Inferior parietal cortex (tissue), 1 donor: ENCODE data around the gene SLC37A1.

Experiments
- DNase-seq: peaks from one replicate; pipeline ENCODE4 v3.0.0-alpha.2; 2016; ENCODE audit errors: extremely low spot score

The SLC37A1 gene

GRCh38 chr21:42527489-42528158 is 14.0 kb downstream of the SLC37A1 start:
- no peak for DNase-seq

GRCh38 chr21:42530167-42530518 is 16.5 kb downstream of the SLC37A1 start:
- peak; percentile 59 for DNase-seq

GRCh38 chr21:42531771-42532170 is 18.1 kb downstream of the SLC37A1 start:
- no peak for DNase-seq

DNA sequence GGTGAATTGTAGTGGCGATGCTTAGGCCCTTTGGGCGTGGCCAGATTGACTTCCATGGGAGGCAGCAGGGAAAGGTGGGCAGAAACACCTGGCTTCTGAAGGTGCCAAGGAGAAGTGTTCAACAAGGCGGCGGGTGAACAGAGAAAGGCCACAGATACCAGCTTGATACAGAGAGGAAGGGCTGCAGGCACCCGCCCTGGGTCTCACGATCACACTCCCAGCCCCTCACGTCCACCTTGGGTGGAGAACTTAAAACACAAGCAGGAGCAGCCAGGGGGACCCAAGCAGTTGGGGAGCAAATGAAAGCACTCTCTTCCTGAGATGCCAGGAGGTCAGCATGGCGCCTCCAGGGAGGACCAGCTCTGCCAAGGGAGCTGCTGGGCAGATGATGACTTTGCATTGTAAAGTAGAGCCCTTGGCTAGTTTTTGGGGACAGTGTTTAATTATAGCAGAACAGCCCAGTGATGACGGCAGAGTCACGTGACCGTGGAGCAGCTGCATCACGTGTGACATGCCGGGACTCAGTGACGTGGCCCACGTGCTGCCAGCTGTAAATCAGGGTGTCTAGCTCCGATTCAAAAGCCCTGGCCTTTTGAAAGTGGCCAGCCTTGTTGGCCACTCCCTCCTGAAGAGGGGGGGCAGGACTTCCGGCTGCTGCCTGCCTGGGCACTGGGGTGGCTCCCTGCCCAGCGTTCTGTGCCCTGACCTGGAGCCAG is 19.0 kb downstream of the SLC37A1 start:
- DNase-seq: peak; percentile 65

DNA sequence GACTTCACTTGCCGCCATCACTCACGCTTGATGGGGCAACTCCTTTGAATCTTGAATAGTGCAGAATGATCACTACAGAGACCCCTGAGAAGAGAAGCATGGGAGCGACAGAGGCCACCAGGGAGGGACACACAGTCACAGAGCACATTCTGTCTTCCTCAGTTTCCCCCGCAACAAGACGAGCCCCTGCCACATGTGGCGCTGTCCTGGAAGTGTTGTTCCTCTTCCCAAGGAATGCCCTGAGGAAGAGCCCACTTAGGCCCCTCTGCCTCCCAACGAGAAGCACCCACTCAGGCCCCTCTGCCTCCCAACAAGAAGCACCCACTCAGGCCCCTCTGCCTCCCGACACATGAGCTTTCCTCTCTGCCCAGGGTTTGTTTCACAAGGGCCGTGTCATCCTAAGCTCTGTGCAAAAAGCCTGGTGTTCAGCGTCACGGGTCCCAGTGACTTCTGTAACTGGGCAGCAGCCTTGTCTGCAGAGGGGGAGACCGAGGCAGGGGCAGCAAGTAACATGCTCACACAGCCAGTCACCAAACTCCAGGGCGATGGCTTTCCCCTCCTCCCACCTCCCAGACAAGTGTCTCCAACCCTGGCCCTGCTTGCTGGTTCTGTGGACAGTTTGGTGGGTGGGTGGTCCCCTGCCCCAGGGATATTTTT is 19.8 kb downstream of the SLC37A1 start:
- no peak for DNase-seq

DNA sequence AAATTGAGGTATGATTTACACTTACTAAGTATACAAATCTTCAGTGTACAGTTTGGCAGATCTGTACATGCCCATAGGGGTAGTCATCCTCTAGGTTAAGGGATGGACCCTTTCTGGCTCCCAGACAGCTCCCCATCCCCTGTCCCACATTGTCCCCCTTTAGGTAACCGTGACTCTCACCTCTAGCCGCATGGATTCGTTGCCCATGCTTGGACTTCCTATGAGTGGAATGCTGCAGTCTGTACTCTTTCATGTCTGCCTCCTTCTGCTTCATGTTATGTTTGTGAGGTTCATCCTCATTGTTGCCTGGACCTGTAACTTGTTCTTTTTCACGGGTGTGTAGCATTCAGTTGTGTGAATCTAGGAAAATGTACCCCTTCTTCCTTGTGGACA is 20.3 kb downstream of the SLC37A1 start:
- DNase-seq: no peak

GRCh38 chr21:42534421-42535378 is 21.0 kb downstream of the SLC37A1 start:
- DNase-seq: no peak

- DNase-seq: no peak
These were observed 22.0 kb downstream of the SLC37A1 start for GRCh38 chr21:42535602-42536171.

DNA sequence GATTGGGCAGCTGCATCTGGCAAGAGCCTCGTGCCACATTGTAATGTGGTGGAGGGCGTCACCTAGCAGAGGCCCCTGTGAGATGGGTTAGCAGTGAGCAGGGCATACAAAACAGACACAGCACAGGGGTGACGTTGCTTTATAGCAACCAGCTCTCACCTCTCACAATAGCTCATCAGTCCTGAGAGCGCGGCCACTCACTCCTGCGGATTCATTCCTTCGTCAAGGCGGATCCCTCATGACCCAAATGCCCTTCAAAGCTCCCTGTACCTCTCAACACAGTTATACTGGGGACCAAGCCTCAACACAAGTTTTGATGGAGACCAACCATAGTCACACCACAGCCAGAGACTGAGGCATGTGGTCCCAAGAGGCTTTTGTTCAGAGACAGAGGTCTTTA is 22.9 kb downstream of the SLC37A1 start:
- no peak for DNase-seq

DNA sequence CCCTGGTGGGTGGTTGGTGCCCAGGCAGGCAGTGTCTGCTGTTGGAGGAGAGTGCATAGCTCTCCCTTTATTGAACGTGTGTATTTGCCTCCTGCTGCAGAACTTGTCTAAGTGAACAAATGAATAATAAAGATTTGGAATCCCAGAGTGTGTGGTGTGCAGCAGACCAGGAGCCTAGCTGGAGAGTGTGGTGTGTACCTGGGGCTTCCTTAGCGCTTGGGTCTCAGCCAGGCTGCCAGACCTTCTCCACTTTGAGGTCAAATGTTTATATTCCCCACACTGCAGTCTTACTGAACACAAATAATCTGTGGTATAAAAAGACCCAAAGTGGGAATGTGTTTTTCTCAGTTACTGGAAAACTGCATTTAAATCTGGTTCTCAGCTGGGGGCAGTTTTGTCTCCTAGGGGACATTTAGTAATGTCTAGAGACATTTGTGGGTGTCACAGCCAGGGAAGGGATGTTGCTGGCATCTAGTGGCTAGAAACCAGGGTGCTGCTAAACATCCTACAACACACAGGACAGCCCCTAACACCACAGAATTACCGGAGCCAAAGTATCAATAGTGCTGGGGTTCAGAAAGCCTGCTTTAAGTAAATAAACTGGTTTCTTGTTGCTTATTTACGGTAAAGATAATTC is 23.6 kb downstream of the SLC37A1 start:
- DNase-seq: no peak

DNA sequence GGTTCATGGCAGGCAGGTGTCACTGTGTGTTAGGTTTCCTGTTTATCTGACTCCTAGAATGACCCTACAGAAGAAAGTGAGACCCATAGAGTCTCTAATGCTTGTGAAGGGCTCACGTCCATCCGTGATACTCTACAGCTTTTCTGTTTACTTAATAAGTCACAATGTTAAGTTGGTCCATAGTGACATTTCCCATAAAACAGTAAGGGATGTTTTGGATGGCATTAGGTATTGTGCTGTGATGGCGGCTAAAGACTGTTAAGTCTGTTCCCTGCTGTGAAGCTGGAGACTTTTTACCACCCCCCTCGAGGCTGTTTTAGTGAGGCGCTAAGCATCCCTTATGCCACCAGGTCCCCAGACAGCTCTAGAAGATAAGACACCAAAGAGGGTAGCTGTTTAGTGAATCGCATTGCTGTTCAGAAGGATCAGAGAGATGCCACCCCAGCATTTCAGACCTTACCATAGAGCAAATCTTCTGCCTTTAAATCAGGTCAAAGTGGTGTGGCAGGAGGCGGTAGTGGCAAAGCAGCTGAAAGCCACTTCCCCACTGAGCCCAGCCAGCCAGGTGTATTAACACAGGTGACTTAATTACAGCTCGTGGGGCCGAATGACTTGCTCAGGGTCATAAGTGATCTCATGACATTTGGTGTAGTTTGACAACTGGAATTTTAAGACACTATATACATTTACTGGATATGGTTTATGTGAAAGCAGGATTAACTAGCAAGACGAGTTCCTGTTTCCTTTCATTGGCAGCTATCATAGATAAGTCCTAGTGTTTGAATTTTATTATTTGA is 25.0 kb downstream of the SLC37A1 start:
- no peak for DNase-seq

GRCh38 chr21:42539342-42539741 is 25.7 kb downstream of the SLC37A1 start:
- no peak for DNase-seq

DNA sequence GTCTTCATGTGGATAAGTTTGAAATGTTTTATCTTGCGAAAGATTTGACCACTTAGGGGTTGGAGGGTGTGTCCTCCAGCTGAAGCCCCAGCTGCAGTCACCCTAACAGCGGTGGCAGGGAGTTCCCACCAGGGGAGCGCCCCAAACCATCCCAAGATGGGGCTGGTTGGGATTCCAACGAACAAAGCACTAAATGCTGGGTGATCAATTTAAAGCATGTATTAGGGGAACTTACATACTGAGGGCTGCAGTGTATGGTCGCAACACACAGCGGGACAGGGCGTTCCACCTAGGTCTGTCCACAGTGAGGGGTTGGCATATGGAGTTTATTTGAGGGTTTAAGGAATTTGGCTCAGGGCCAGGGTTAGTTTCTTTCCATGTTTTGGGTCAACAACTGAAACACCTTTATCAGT is 26.3 kb downstream of the SLC37A1 start:
- DNase-seq: no peak

GRCh38 chr21:42540396-42540795 is 26.7 kb downstream of the SLC37A1 start:
- DNase-seq: no peak

GRCh38 chr21:42541174-42541573 is 27.5 kb downstream of the SLC37A1 start:
- DNase-seq: no peak

DNA sequence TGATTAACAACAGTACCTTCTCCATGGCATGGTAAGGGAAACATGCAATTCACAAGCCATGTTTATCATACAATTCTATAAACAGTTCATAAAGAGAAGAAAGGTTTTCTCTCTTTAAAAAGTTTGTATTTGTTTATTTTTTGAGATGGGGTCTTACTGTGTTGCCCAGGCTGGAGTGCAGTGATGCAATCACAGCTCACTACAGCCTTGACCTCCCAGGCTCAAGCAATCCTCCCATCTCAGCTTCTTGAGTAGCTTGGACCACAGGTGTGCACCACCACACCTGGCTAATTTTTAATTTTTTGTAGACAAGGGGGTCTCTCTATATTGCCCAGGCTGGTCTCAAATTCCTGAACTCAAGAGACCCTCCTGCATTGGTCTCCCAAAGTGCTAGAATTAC is 28.0 kb downstream of the SLC37A1 start:
- no peak for DNase-seq

DNA sequence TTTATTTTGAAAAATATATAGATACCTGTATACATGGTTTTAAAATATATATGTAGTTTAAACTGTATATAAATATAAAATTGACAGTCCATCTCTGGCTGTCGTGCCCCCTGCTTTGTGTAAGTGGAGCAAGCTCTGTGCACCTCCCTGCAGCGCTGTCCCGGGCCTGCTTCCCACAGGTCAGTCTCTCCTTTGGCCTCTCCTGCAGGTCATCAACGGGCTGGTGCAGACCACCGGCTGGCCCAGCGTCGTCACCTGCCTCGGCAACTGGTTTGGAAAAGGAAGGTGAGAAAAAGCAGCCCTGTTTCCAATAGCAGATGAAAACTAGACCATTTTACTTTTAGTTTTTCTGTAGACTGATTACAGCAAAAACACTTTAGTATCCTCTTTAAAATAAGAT is 28.5 kb downstream of the SLC37A1 start:
- no peak for DNase-seq

- DNase-seq: no peak
These were observed 28.9 kb downstream of the SLC37A1 start for GRCh38 chr21:42542596-42542995.

DNA sequence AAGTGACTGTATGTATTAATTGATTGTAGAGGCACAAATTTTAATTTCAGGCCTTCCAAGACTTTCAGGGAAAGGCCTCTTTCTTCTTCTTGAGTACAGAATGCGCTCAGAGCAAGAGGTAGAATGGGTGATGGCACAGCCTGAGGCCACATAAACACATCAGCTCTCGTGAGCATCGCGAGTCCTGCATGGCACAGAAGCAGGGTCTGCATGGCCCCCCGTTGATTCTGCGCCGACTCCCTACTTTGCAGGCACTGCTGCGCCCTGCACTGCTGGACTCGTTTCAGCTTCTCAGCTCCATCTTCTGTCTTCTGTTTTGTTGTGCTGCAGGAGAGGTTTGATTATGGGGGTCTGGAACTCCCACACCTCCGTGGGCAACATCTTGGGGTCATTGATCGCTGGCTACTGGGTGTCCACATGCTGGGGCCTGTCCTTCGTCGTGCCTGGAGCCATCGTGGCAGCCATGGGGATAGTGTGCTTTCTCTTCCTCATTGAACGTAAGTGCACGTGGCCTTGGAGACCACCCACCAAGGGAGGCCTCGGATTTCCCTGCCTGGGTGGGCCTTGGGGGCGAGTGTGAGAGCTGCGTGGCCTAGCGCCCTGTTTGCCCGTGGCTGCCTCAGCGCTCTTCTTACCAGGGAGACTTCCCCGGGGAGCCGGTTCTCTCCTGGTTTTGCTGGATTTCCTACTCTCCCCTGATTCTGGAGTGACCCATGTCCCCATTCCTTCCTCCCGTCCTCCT is 29.6 kb downstream of the SLC37A1 start:
- no peak for DNase-seq

- no peak for DNase-seq
These were observed 30.9 kb downstream of the SLC37A1 start for GRCh38 chr21:42544544-42544943.
